ENCODE measurements around the gene TTC13. TPM values are rescaled to one million over a fixed set of nuclear protein-coding genes. Genes with fewer than 3 reads are reported as not detected.

The TTC13 gene
- total and polyA plus RNA-seq, 2 of the 13 experiments (the other 11 are each of a cell fraction or from before 2014, with no cell fraction given), result 5.8 to 15.9 TPM

DNA sequence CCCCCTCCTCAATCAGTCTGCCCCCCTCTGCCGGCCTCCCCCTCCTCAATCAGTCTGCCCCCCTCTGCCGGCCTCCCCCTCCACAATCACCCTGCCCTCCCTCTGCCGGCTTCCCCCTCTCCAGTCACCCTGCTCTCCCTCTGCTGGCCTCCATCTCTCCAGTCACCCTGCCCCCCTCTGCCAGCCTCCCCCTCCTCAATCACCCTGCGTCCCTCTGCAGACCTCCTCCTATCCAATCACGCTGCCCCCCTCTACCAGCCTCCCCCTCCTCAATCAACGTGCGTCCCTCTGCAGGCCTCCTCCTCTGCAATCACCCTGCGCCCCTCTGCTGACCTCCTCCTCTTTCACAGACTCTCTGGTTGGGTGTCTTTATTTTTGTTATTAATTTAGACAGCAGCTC lies 98.9 kb downstream of the TTC13 start:
- H3K4me2 ChIP-seq (ENCODE audit: low read depth, low read length), result no peak overlapping the region
- H3K79me2 ChIP-seq (ENCODE audit: insufficient read depth, low read length), result no peaks in the 10 kb centered on the region
- H3K27me3 ChIP-seq (ENCODE audit: control insufficient read depth in 1 of 2, insufficient read depth in 2 of 2, low read length in 2 of 2), result peaks cover 0 to 32% of the 10 kb centered on the region in 2 experiments; a peak in 4 of 5 replicates
- no peak overlapping the region for H3K9ac ChIP-seq (ENCODE audit: insufficient read depth, low read depth, low read length)
- H3K4me1 ChIP-seq (ENCODE audit: insufficient read depth, low read length), result no peaks in the 10 kb centered on the region
- no TSS peak for BruUV-seq (replicated peaks)
- ATAC-seq (no peak), FAIRE-seq (no peak), DNase-seq (ENCODE audit: low spot score) (no peak)
- in situ Hi-C loops (cut with HindIII; ENCODE audit: extremely low pct_ligation_motif_present, low pct_unique_long_range_greater_than_20kb), result no loop called here
- no peaks in the 10 kb centered on the region for H4K20me1 ChIP-seq (ENCODE audit: insufficient read depth, low read length)
- intact Hi-C loops (cut with micrococcal nuclease; ENCODE audit: unreplicated experiment), result no loop called here
- H2AFZ ChIP-seq (ENCODE audit: low read length), result no peak overlapping the region
- no peak overlapping the region for H3K4me3 ChIP-seq (replicated peaks in 1 of 3; ENCODE audit: insufficient read depth in 1 of 3, low read depth in 2 of 3, low read length in 3 of 3)
- no peak overlapping the region for H3K27ac ChIP-seq (ENCODE audit: extremely low read length, insufficient read depth, low read length)
- peaks cover 4% of the 10 kb centered on the region; the same call in 1 of the 2 replicates for H3K9me3 ChIP-seq (ENCODE audit: low read length)
- TF ChIP-seq ZBTB38 (CRISPR knock-in tag; IDR thresholded peaks at IDR 0.05), result no peak
- TF ChIP-seq RELA (CRISPR knock-in tag; IDR thresholded peaks at IDR 0.05), result no peak
- no peak for TF ChIP-seq NFE2L1 (CRISPR knock-in tag; IDR thresholded peaks at IDR 0.05; ENCODE audit: borderline replicate concordance)
- no peak for TF ChIP-seq KDM3A (CRISPR knock-in tag; IDR thresholded peaks at IDR 0.05; ENCODE audit: low read depth)
- no peak for TF ChIP-seq ZNF331 (CRISPR knock-in tag; IDR thresholded peaks at IDR 0.05)
- TF ChIP-seq, protein P1, sequence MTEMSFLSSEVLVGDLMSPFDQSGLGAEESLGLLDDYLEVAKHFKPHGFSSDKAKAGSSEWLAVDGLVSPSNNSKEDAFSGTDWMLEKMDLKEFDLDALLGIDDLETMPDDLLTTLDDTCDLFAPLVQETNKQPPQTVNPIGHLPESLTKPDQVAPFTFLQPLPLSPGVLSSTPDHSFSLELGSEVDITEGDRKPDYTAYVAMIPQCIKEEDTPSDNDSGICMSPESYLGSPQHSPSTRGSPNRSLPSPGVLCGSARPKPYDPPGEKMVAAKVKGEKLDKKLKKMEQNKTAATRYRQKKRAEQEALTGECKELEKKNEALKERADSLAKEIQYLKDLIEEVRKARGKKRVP (CRISPR knock-in tag; IDR thresholded peaks at IDR 0.05), result no peak
- TF ChIP-seq, protein P2, sequence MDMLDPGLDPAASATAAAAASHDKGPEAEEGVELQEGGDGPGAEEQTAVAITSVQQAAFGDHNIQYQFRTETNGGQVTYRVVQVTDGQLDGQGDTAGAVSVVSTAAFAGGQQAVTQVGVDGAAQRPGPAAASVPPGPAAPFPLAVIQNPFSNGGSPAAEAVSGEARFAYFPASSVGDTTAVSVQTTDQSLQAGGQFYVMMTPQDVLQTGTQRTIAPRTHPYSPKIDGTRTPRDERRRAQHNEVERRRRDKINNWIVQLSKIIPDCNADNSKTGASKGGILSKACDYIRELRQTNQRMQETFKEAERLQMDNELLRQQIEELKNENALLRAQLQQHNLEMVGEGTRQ (IDR thresholded peaks at IDR 0.05; ENCODE audit: low read depth, low read length), result no peak
- TF ChIP-seq, protein P2 (CRISPR knock-in tag; IDR thresholded peaks at IDR 0.05; ENCODE audit: borderline replicate concordance), result no peak
- TF ChIP-seq TAF15 (IDR thresholded peaks at IDR 0.05; ENCODE audit: low read depth, low read length, poor library complexity, severe bottlenecking), result no peak
- TF ChIP-seq, protein P3, sequence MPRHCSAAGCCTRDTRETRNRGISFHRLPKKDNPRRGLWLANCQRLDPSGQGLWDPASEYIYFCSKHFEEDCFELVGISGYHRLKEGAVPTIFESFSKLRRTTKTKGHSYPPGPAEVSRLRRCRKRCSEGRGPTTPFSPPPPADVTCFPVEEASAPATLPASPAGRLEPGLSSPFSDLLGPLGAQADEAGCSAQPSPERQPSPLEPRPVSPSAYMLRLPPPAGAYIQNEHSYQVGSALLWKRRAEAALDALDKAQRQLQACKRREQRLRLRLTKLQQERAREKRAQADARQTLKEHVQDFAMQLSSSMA (CRISPR knock-in tag; IDR thresholded peaks at IDR 0.05), result no peak
- no peak for TF ChIP-seq ZNF17 (CRISPR knock-in tag; IDR thresholded peaks at IDR 0.05)
- no peak for TF ChIP-seq ZMYM4 (CRISPR knock-in tag; IDR thresholded peaks at IDR 0.05)
- TF ChIP-seq SAFB2 (CRISPR knock-in tag; IDR thresholded peaks at IDR 0.05; ENCODE audit: borderline replicate concordance, low read depth), result no peak
- no peak for TF ChIP-seq SMYD3 (CRISPR knock-in tag; IDR thresholded peaks at IDR 0.05)
- no peak for TF ChIP-seq GZF1 (CRISPR knock-in tag; IDR thresholded peaks at IDR 0.05)
- TF ChIP-seq, protein P4, sequence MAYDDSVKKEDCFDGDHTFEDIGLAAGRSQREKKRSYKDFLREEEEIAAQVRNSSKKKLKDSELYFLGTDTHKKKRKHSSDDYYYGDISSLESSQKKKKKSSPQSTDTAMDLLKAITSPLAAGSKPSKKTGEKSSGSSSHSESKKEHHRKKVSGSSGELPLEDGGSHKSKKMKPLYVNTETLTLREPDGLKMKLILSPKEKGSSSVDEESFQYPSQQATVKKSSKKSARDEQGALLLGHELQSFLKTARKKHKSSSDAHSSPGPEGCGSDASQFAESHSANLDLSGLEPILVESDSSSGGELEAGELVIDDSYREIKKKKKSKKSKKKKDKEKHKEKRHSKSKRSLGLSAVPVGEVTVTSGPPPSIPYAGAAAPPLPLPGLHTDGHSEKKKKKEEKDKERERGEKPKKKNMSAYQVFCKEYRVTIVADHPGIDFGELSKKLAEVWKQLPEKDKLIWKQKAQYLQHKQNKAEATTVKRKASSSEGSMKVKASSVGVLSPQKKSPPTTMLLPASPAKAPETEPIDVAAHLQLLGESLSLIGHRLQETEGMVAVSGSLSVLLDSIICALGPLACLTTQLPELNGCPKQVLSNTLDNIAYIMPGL (CRISPR knock-in tag; IDR thresholded peaks at IDR 0.05; ENCODE audit: borderline replicate concordance in 1 of 2, low read depth in 1 of 2), result no peak
- TF ChIP-seq MYC (CRISPR knock-in tag; IDR thresholded peaks at IDR 0.05; ENCODE audit: borderline replicate concordance), result no peak
- TF ChIP-seq ZNF552 (CRISPR knock-in tag; IDR thresholded peaks at IDR 0.05; ENCODE audit: borderline replicate concordance), result no peak
- TF ChIP-seq ZNF160 (CRISPR knock-in tag; IDR thresholded peaks at IDR 0.05), result no peak
- H3K36me3 ChIP-seq (replicated peaks in 1 of 2; ENCODE audit: control insufficient read depth in 1 of 2, insufficient read depth in 2 of 2, low read length in 2 of 2), result no peaks in the 10 kb centered on the region
- WGBS (ENCODE audit: low lambda C conversion rate), result 28% methylated on average over 8 of the region's 8 CpGs
- ChIA-PET CTCF (ENCODE audit: low intra/inter-chr PET ratio, low total read pairs) (no interaction called here), POLR2A (interaction anchor here (2.0 kb wide), 1 partner anchor 11 kb away, joined by 7 read pairs; the partner anchor contains the start of gene C1orf198)
